22Rv1 (cell line): Measurements from ENCODE around the gene LGI4.

ENCODE experiments used
- H3K27ac ChIP-seq: fragments of 450-650 bp; 2 replicates; pipeline ENCODE4 v1.5.1; 2017
- CTCF ChIP-seq: fragments of 450-650 bp; IDR thresholded peaks from 2 replicates; pipeline ENCODE4 v1.5.1; 2017; ENCODE audit warnings: mild to moderate bottlenecking
- ZFX ChIP-seq: fragments of 450-650 bp; IDR thresholded peaks from 2 replicates; pipeline ENCODE4 v1.6.1; 2017; ENCODE audit warnings: antibody characterized with exemption, borderline replicate concordance

Gene LGI4

DNA sequence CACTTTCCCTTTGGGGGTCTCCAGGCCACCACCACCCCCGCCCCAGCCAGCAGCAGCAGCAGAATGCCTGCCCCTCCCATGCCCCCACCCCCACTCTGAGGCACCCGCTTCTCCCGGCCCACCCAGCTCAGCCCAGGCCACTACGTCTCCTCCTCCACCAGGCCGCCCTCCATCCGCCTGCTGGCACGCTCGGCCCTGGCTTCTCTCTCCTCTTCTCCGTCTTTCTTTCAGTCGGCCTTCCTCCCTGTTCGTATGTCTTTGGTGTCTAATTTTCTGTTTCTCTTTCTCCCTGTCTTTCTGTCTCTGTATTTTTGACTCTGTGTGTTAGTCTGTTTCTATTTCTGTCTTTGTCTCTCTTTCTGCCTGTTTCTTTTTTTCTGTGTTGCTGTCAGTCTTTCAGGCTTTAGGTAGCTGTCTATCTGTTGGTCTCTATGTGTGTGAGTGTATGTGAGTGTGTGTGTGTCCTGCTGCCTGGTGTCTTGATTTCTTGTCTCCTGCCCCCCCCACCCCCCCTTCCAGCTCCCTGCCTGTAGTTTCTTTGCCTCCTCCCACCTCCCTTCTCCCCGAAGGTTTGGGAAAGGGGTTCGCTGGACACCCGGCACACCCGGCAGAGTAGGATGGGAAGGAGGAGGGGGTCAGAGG, at the start of gene LGI4:
TSS of gene LGI4 (minus strand) at position 459 of the 642 bp plus-strand sequence. CDS start at position 80, 379 bp downstream.
- no peak within 1 kb of the TSS for H3K27ac ChIP-seq
- TF ChIP-seq CTCF (no peak), ZFX (no peak)

- TF ChIP-seq CTCF (no peak), ZFX (no peak)
- no peak overlapping the region for H3K27ac ChIP-seq
Observed at GRCh38 chr19:35184267-35184666, 49.4 kb upstream of the LGI4 start.

DNA sequence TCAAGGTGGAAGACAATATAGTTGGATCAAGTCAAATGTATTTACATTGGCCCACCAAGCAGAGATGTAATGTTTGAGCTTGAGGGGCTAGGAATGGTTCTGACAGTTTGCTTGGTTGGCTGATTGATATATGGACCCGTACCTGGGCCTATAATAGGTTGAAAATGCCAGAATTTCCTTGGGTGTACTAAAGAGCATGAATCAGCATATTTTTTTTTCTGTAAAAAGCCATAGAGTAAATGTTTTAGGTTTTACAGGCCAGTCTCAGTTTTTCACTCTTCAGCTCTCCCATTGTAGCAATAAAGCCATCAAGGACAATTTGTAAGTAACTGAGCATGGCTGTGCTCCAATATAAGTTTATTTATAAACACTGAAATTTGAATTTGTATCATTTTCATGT, 46.5 kb upstream of the LGI4 start:
- H3K27ac ChIP-seq: no peak overlapping the region
- TF ChIP-seq CTCF (no peak), ZFX (no peak)

GRCh38 chr19:35179830-35180229, 45.0 kb upstream of the LGI4 start:
- no peak overlapping the region for H3K27ac ChIP-seq
- TF ChIP-seq ZFX (no peak), CTCF (no peak)

DNA sequence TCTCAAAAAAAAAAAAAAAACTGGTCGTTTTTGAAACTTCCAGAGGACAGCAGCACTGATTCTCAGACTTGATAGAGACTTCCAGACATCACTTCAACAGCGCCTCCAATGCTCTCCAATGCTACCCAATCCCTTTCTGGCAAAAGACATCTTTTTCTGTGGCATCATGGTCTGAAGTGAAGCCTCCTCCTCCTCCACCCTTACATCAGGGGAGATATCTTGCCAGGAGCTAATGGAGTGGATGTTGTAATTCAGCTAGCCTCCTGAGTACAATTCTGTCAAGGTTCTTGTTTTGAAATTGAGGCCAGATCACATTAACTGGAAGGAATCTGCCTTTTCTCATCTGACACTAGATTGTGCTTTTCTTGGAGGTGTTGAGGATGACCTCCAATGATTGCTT, 43.8 kb upstream of the LGI4 start:
- H3K27ac ChIP-seq: no peak overlapping the region
- TF ChIP-seq CTCF: no peak
- no peak for TF ChIP-seq ZFX

GRCh38 chr19:35177377-35178274, 42.8 kb upstream of the LGI4 start:
- no peak for TF ChIP-seq ZFX
- no peak for TF ChIP-seq CTCF
- H3K27ac ChIP-seq: no peak overlapping the region

GRCh38 chr19:35176181-35176570, 41.3 kb upstream of the LGI4 start:
- TF ChIP-seq CTCF (no peak), ZFX (no peak)
- no peak overlapping the region for H3K27ac ChIP-seq
